ENCODE results near the gene CACHD1. TPM values are rescaled to one million over a fixed set of nuclear protein-coding genes. Genes with fewer than 3 reads are reported as not detected.

Gene CACHD1
- total and polyA plus RNA-seq, 10 donors: 1.1 to 17.3 (median 11.4) TPM

GRCh38 chr1:64498325-64498724, 28.4 kb downstream of the CACHD1 start:
- H3K27me3 ChIP-seq (replicated peaks in 1 of 7): no peaks in the 10 kb centered on the region
- no peak overlapping the region for H3K4me3 ChIP-seq
- no peak overlapping the region for H3K27ac ChIP-seq
- H3K4me1 ChIP-seq: peaks cover 0 to 19% (median 11%) of the 10 kb centered on the region in 6 donors
- intact Hi-C loops (cut with DNase I; ENCODE audit: low total_unique reads): no loop called here
- no peaks in the 10 kb centered on the region for H3K9me3 ChIP-seq
- no peak for DNase-seq
- 80 to 88% (median 87%) methylated on average over 4 of the region's 4 CpGs for WGBS, 5 donors
- no peaks in the 10 kb centered on the region for H3K36me3 ChIP-seq
- TF ChIP-seq CTCF (IDR thresholded peaks at IDR 0.05 in 8 of 11, conservative IDR thresholded peaks at IDR 0.05 in 3 of 11) (no peak), POLR2AphosphoS5 (IDR thresholded peaks at IDR 0.05) (no peak), POLR2A (IDR thresholded peaks at IDR 0.05) (no peak)

GRCh38 chr1:64499011-64499410, 29.1 kb downstream of the CACHD1 start:
- Histone ChIP-seq H3K36me3 (no peaks in the 10 kb centered on the region), H3K27ac (no peak overlapping the region), H3K4me1 (peaks cover 0 to 24% (median 17%) of the 10 kb centered on the region in 6 donors), H3K4me3 (no peak overlapping the region), H3K27me3 (replicated peaks in 1 of 7) (no peaks in the 10 kb centered on the region), H3K9me3 (no peaks in the 10 kb centered on the region)
- intact Hi-C loops (cut with DNase I; ENCODE audit: low total_unique reads): no loop called here
- WGBS, 5 donors: 89 to 96% (median 92%) methylated on average over 6 of the region's 6 CpGs
- no peak for TF ChIP-seq CTCF (IDR thresholded peaks at IDR 0.05 in 8 of 11, conservative IDR thresholded peaks at IDR 0.05 in 3 of 11)
- TF ChIP-seq POLR2A (IDR thresholded peaks at IDR 0.05): no peak
- TF ChIP-seq POLR2AphosphoS5 (IDR thresholded peaks at IDR 0.05): no peak
- no peak for DNase-seq

- intact Hi-C loops (cut with DNase I; ENCODE audit: low total_unique reads): no loop called here
These were observed 30.0 kb downstream of the CACHD1 start for GRCh38 chr1:64499966-64500365.

GRCh38 chr1:64502083-64502482, 32.2 kb downstream of the CACHD1 start:
- TF ChIP-seq POLR2AphosphoS5 (IDR thresholded peaks at IDR 0.05): no peak
- no peak for TF ChIP-seq CTCF (IDR thresholded peaks at IDR 0.05 in 8 of 11, conservative IDR thresholded peaks at IDR 0.05 in 3 of 11)
- TF ChIP-seq POLR2A (IDR thresholded peaks at IDR 0.05): no peak
- peak overlapping the region in 1 of 8 donors; percentile 22 for H3K27ac ChIP-seq
- H3K36me3 ChIP-seq: no peaks in the 10 kb centered on the region
- intact Hi-C loops (cut with DNase I; ENCODE audit: low total_unique reads): no loop called here
- WGBS, 5 donors: 55 to 67% (median 65%) methylated on average over 1 of the region's 1 CpG
- H3K4me3 ChIP-seq: no peak overlapping the region
- no peaks in the 10 kb centered on the region for H3K9me3 ChIP-seq
- H3K4me1 ChIP-seq: peaks cover 13 to 43% (median 30%) of the 10 kb centered on the region in 6 donors
- no peak for DNase-seq
- peaks cover 0 to 12% (median 0%) of the 10 kb centered on the region in 7 donors for H3K27me3 ChIP-seq (replicated peaks in 1 of 7)

More at GRCh38 chr1:64499966-64500365, 30.0 kb downstream of the CACHD1 start:
- Histone ChIP-seq H3K27me3 (replicated peaks in 1 of 7) (peaks cover 0 to under 1% (median 0%) of the 10 kb centered on the region in 7 donors), H3K36me3 (no peaks in the 10 kb centered on the region), H3K9me3 (no peaks in the 10 kb centered on the region), H3K4me3 (no peak overlapping the region), H3K4me1 (peaks cover 8 to 33% (median 26%) of the 10 kb centered on the region in 6 donors), H3K27ac (no peak overlapping the region)
- TF ChIP-seq CTCF (IDR thresholded peaks at IDR 0.05 in 8 of 11, conservative IDR thresholded peaks at IDR 0.05 in 3 of 11) (no peak), POLR2AphosphoS5 (IDR thresholded peaks at IDR 0.05) (no peak), POLR2A (IDR thresholded peaks at IDR 0.05) (no peak)
- no peak for DNase-seq
- 81 to 91% (median 85%) methylated on average over 1 of the region's 1 CpG for WGBS, 5 donors
